SU-DHL-6 (cell line): ENCODE data around the gene MROH7.

Source experiments
- H2AFZ ChIP-seq: fragments of 200-600 bp; sonication (generic); 2 replicates; pipeline ENCODE4 v1.6.1; 2014; ENCODE audit warnings: low read depth, mild to moderate bottlenecking, moderate library complexity, mixed read lengths, antibody characterized with exemption, low read length; ENCODE audit not compliant: severe bottlenecking
- H3F3A ChIP-seq: fragments of 200-600 bp; shearing (Covaris generic); 2 replicates; pipeline ENCODE4 v1.6.0; 2016; ENCODE audit warnings: antibody characterized with exemption, mild to moderate bottlenecking; ENCODE audit not compliant: insufficient read depth
- H3K27ac ChIP-seq: fragments of 200-600 bp; sonication (generic); 2 replicates; pipeline ENCODE4 v1.5.1; 2016; ENCODE audit warnings: low read depth, mild to moderate bottlenecking, low read length, moderate library complexity, mixed read lengths
- H3K27me3 ChIP-seq: fragments of 200-600 bp; sonication (generic), shearing (Covaris generic); 2 replicates; pipeline ENCODE4 v1.6.0; 2014; ENCODE audit warnings: mild to moderate bottlenecking, low read length
- H3K36me3 ChIP-seq: fragments of 200-600 bp; sonication (generic); 2 replicates; pipeline ENCODE4 v1.6.1; 2014; ENCODE audit warnings: mild to moderate bottlenecking, low read length, mixed read lengths
- H3K4me2 ChIP-seq: fragments of 300-600, 200-600 bp; shearing (Covaris generic), sonication (generic); 2 replicates; pipeline ENCODE4 v1.6.0; 2014; ENCODE audit warnings: low read length, low read depth, mild to moderate bottlenecking; ENCODE audit not compliant: poor library complexity, severe bottlenecking
- H3K4me3 ChIP-seq: fragments of 200-600 bp; sonication (generic); 2 replicates; pipeline ENCODE4 v1.5.1; 2014; ENCODE audit warnings: antibody characterized with exemption, low read length, mild to moderate bottlenecking, mixed read lengths; ENCODE audit not compliant: insufficient read depth, poor library complexity, severe bottlenecking
- H3K79me2 ChIP-seq: fragments of 200-600 bp; sonication (generic); 2 replicates; pipeline ENCODE4 v1.6.1; 2014; ENCODE audit warnings: mild to moderate bottlenecking, low read length, moderate library complexity; ENCODE audit not compliant: insufficient read depth
- H3K9ac ChIP-seq: fragments of 200-600 bp; sonication (generic); 2 replicates; pipeline ENCODE4 v1.7.0; 2014; ENCODE audit warnings: mild to moderate bottlenecking, low read length
- H3K9me2 ChIP-seq: fragments of 200-600 bp; sonication (generic); replicated peaks from 2 replicates; pipeline ENCODE4 v1.6.1; 2014; ENCODE audit warnings: low read length; ENCODE audit not compliant: insufficient read depth
- H3K9me3 ChIP-seq: fragments of 200-600 bp; sonication (generic); 2 replicates; pipeline ENCODE4 v1.6.1; 2014; ENCODE audit warnings: low read length, mixed read lengths; ENCODE audit not compliant: insufficient read depth
- H4K20me1 ChIP-seq: fragments of 200-600 bp; sonication (generic); 2 replicates; pipeline ENCODE4 v1.6.1; 2014; ENCODE audit warnings: low read depth, mild to moderate bottlenecking, antibody characterized with exemption, low read length, moderate library complexity, mixed read lengths
- CTCF ChIP-seq: fragments of 200-600 bp; sonication (generic); IDR thresholded peaks from one replicate; pipeline ENCODE4 v1.5.1; 2017; ENCODE audit warnings: antibody characterized with exemption, mild to moderate bottlenecking, low read length, moderate library complexity; ENCODE audit not compliant: insufficient read depth, poor library complexity, severe bottlenecking
- EZH2phosphoT487 ChIP-seq: fragments of 200-600 bp; sonication (generic), shearing (Covaris generic); conservative IDR thresholded peaks from 2 replicates; pipeline ENCODE4 v1.6.1; 2018; ENCODE audit warnings: mild to moderate bottlenecking, antibody characterized with exemption, low read length, moderate library complexity, mixed read lengths

MROH7 gene

GRCh38 chr1:54716299-54717047 is 74.9 kb downstream of the MROH7 start:
- H3K79me2 ChIP-seq: peaks cover 19% of the 10 kb centered on the region
- H3K4me2 ChIP-seq: peak overlapping the region; percentile 84
- H3K9ac ChIP-seq: peak overlapping the region; percentile 76
- H3F3A ChIP-seq: no peaks in the 10 kb centered on the region
- H3K9me3 ChIP-seq: no peaks in the 10 kb centered on the region
- peaks cover 11% of the 10 kb centered on the region; the same call in 1 of the 2 replicates for H3K36me3 ChIP-seq
- no peak overlapping the region for H3K27ac ChIP-seq
- peak overlapping the region; percentile 80 for H3K4me3 ChIP-seq
- H3K9me2 ChIP-seq: no peaks in the 10 kb centered on the region
- H2AFZ ChIP-seq: peak overlapping the region; percentile 79
- no peaks in the 10 kb centered on the region for H4K20me1 ChIP-seq
- H3K27me3 ChIP-seq: no peaks in the 10 kb centered on the region
- TF ChIP-seq EZH2phosphoT487 (no peak), CTCF (no peak)

GRCh38 chr1:54721719-54722118 is 80.1 kb downstream of the MROH7 start:
- Histone ChIP-seq H3K27me3 (no peaks in the 10 kb centered on the region), H3K9me2 (no peaks in the 10 kb centered on the region), H3F3A (0 out of 2 replicates have a peak, but pooled peaks cover 5% of the 10 kb centered on the region), H4K20me1 (no peaks in the 10 kb centered on the region), H2AFZ (no peak overlapping the region), H3K4me2 (no peak overlapping the region), H3K79me2 (peaks cover 9% of the 10 kb centered on the region), H3K27ac (no peak overlapping the region), H3K4me3 (no peak overlapping the region), H3K9me3 (no peaks in the 10 kb centered on the region), H3K9ac (no peak overlapping the region), H3K36me3 (peaks cover 36% of the 10 kb centered on the region; the same call in 1 of the 2 replicates)
- TF ChIP-seq EZH2phosphoT487: no peak
- TF ChIP-seq CTCF: no peak

- Histone ChIP-seq H3K36me3 (peaks cover 39% of the 10 kb centered on the region; the same call in 1 of the 2 replicates), H3K27me3 (no peaks in the 10 kb centered on the region), H3K9me2 (no peaks in the 10 kb centered on the region), H3K4me3 (no peak overlapping the region), H3K4me2 (no peak overlapping the region), H3K79me2 (no peaks in the 10 kb centered on the region), H4K20me1 (no peaks in the 10 kb centered on the region), H3K9ac (no peak overlapping the region), H3K9me3 (no peaks in the 10 kb centered on the region), H3K27ac (no peak overlapping the region), H2AFZ (no peak overlapping the region), H3F3A (0 out of 2 replicates have a peak, but pooled peaks cover 5% of the 10 kb centered on the region)
- no peak for TF ChIP-seq CTCF
- TF ChIP-seq EZH2phosphoT487: no peak
Measured at GRCh38 chr1:54723985-54724384, 82.4 kb downstream of the MROH7 start.
